CD14-positive monocyte (primary cell): ENCODE measurements around the gene LEKR1. TPM values are rescaled to one million over a fixed set of nuclear protein-coding genes. Genes with fewer than 3 reads are reported as not detected.
A peak's percentile ranks its signal among the peaks of the same experiment; 100 is the strongest.

Experiments used
- DNase-seq, 3 donors: peaks; one replicate each; pipeline ENCODE4 v3.0.0-alpha.2; 2011 to 2022
- H2AFZ ChIP-seq: 2 replicates; pipeline ENCODE4 v1.6.0; 2012; ENCODE audit warnings: mild to moderate bottlenecking, low read depth, low read length, inconsistent platforms; ENCODE audit not compliant: insufficient read depth, poor library complexity, severe bottlenecking
- H3K27ac ChIP-seq, 2 donors: 1 replicate in 1 of 2; 2 replicates in 1 of 2; pipeline ENCODE4 v1.5.1; 2012 to 2013; ENCODE audit warnings: low read length in 2 of 2, control low read depth in 1 of 2, inconsistent platforms in 1 of 2, low read depth in 1 of 2, mild to moderate bottlenecking in 1 of 2
- H3K27me3 ChIP-seq, 2 donors: one replicate each; pipeline versions ENCODE4 v1.6.0 to v1.6.1; 2011 to 2013; ENCODE audit warnings: low read length in 2 of 2; ENCODE audit not compliant: control insufficient read depth in 2 of 2, insufficient read depth in 2 of 2
- H3K36me3 ChIP-seq, 2 donors: replicated peaks in 1 of 2; 1 replicate in 1 of 2; 2 replicates in 1 of 2; pipeline versions ENCODE4 v1.5.1 to v1.6.1; 2012 to 2013; ENCODE audit warnings: low read length in 2 of 2, control low read depth in 1 of 2, inconsistent platforms in 1 of 2, mild to moderate bottlenecking in 1 of 2; ENCODE audit not compliant: insufficient read depth in 2 of 2, control insufficient read depth in 1 of 2
- H3K4me1 ChIP-seq, 2 donors: 1 replicate in 1 of 2; 2 replicates in 1 of 2; pipeline versions ENCODE4 v1.5.1 to v1.6.1; 2012 to 2013; ENCODE audit warnings: low read length in 2 of 2, control low read depth in 1 of 2, inconsistent platforms in 1 of 2, mild to moderate bottlenecking in 1 of 2, moderate library complexity in 1 of 2; ENCODE audit not compliant: insufficient read depth in 2 of 2, control insufficient read depth in 1 of 2
- H3K4me2 ChIP-seq: replicated peaks from 2 replicates; pipeline ENCODE3; 2012; ENCODE audit warnings: low read length, moderate library complexity, mild to moderate bottlenecking; ENCODE audit not compliant: poor library complexity, severe bottlenecking; ENCODE audit errors: extremely low read depth
- H3K4me3 ChIP-seq, 3 experiments: fragments of 200-600 bp in 1 of 3; sonication (generic) in 1 of 3; replicated peaks in 1 of 3; 1 replicate in 2 of 3; 2 replicates in 1 of 3; pipeline ENCODE4 v1.5.1; 2011 to 2013; ENCODE audit warnings: low read length in 3 of 3, mild to moderate bottlenecking in 3 of 3, control low read depth in 2 of 3, low read depth in 2 of 3, inconsistent platforms in 1 of 3, moderate library complexity in 1 of 3
- H3K79me2 ChIP-seq: 2 replicates; pipeline ENCODE4 v1.6.0; 2012; ENCODE audit warnings: mild to moderate bottlenecking, control low read depth, inconsistent platforms, low read length, moderate library complexity; ENCODE audit not compliant: insufficient read depth
- H3K9ac ChIP-seq: 2 replicates; pipeline ENCODE4 v1.6.0; 2017; ENCODE audit warnings: low read length, mild to moderate bottlenecking; ENCODE audit not compliant: insufficient read depth, poor library complexity, severe bottlenecking
- H3K9me3 ChIP-seq, 2 donors: replicated peaks in 1 of 2; 1 replicate in 1 of 2; 2 replicates in 1 of 2; pipeline versions ENCODE4 v1.5.1 to v1.6.1; 2012 to 2013; ENCODE audit warnings: low read length in 2 of 2, control low read depth in 1 of 2; ENCODE audit not compliant: control insufficient read depth in 1 of 2, insufficient read depth in 1 of 2
- H4K20me1 ChIP-seq: 2 replicates; pipeline ENCODE4 v1.6.0; 2012; ENCODE audit warnings: mild to moderate bottlenecking, low read length, control low read depth, moderate library complexity; ENCODE audit not compliant: insufficient read depth
- H3K27ac Mint-ChIP-seq, 7 donors: one replicate each; pipeline ENCODE4 v1.8.0; 2020; ENCODE audit warnings: mild to moderate bottlenecking in 7 of 7, mixed read lengths in 7 of 7, moderate library complexity in 6 of 7, inconsistent platforms in 2 of 7
- H3K27me3 Mint-ChIP-seq, 3 donors: one replicate each; pipeline ENCODE4 v1.8.0; 2021 to 2022; ENCODE audit warnings: low read depth in 3 of 3, mild to moderate bottlenecking in 3 of 3, mixed read lengths in 3 of 3, moderate library complexity in 3 of 3, inconsistent platforms in 1 of 3
- H3K36me3 Mint-ChIP-seq, 2 donors: one replicate each; pipeline ENCODE4 v1.8.0; 2020; ENCODE audit warnings: mixed read lengths in 2 of 2, inconsistent platforms in 1 of 2, mild to moderate bottlenecking in 1 of 2
- H3K4me1 Mint-ChIP-seq: one replicate; pipeline ENCODE4 v1.8.0; 2020; ENCODE audit warnings: mild to moderate bottlenecking, mixed read lengths
- H3K4me3 Mint-ChIP-seq, 2 donors: one replicate each; pipeline ENCODE4 v1.8.0; 2020; ENCODE audit warnings: mild to moderate bottlenecking in 2 of 2, mixed read lengths in 2 of 2, moderate library complexity in 1 of 2
- H3K9me3 Mint-ChIP-seq, 7 donors: one replicate each; pipeline ENCODE4 v1.8.0; 2020 to 2022; ENCODE audit warnings: mixed read lengths in 7 of 7, mild to moderate bottlenecking in 6 of 7, moderate library complexity in 6 of 7, inconsistent platforms in 2 of 7
- CTCF ChIP-seq: fragments of 200-600 bp; IDR thresholded peaks from one replicate; pipeline ENCODE4 v1.8.0; 2022; ENCODE audit warnings: antibody characterized with exemption, mild to moderate bottlenecking
- WGBS: methylation state at CpG from one replicate; pipeline ENCODE4 v1.1.5; 2013; ENCODE audit warnings: missing lambda C conversion rate; ENCODE audit not compliant: insufficient coverage; 5-methylcytosine and 5-hydroxymethylcytosine counted together
- intact Hi-C, 2 donors: fragments of 100-400 bp; cut with micrococcal nuclease; formaldehyde crosslinking; loops; one replicate each; pipeline versions ENCODE4 v1.15.0 to v1.15.1; 2023
- polyA plus RNA-seq, 3 donors: library from polyadenylated mRNA; depleted of rRNA in 1 of 3; unstranded in 2 of 3; stranded (reverse) in 1 of 3; fragments of 300-500 nt in 2 of 3; fragments of >200 nt in 1 of 3; fragmentation: Illumina TruSeq in 2 of 3; gene quantifications; 1 replicate in 2 of 3; 2 replicates in 1 of 3; pipeline ENCODE4 v1.2.3, GENCODE V29; 2012 to 2021

Gene LEKR1
- polyA plus RNA-seq, 3 donors: 0.51 to 0.80 TPM; not detected in 1

GRCh38 chr3:156817646-156818272, 8.4 kb upstream of the LEKR1 start:
- TF ChIP-seq CTCF: no peak
- Histone ChIP-seq H3K27me3 (no peaks in the 10 kb centered on the region), H3K4me1 (peaks cover 17 to 20% of the 10 kb centered on the region in 2 donors), H3K9me3 (no peaks in the 10 kb centered on the region), H3K79me2 (no peaks in the 10 kb centered on the region), H3K4me2 (peak overlapping the region; percentile 59), H3K9ac (peak overlapping the region; percentile 97), H4K20me1 (no peaks in the 10 kb centered on the region), H3K36me3 (no peaks in the 10 kb centered on the region), H2AFZ (peak overlapping the region; percentile 37), H3K27ac (peak overlapping the region in 1 of 2 donors; percentile 94), H3K4me3 (peak overlapping the region; percentile 46 to 78 (median 69))
- H3K36me3 Mint-ChIP-seq: no peaks in the 10 kb centered on the region
- H3K27me3 Mint-ChIP-seq: peaks cover 5 to 14% (median 10%) of the 10 kb centered on the region in 3 donors
- intact Hi-C loops: loop anchor here in 1 of 2 donors (10.0 kb wide), 1 partner anchor 263 kb away; the partner anchor contains the start of gene SSR3
- peak in 2 of 3 donors; percentile 60 to 74 for DNase-seq
- H3K9me3 Mint-ChIP-seq: peaks cover 0 to 2% (median 0%) of the 10 kb centered on the region in 7 donors
- H3K4me1 Mint-ChIP-seq: peaks cover 24% of the 10 kb centered on the region
- 100% methylated on average over 1 of the region's 5 CpGs for WGBS
- H3K27ac Mint-ChIP-seq: peak overlapping the region in 6 of 7 donors; percentile 66 to 91 (median 84)
- H3K4me3 Mint-ChIP-seq: peak overlapping the region; percentile 91 to 97

- WGBS: 100% methylated on average over 1 of the region's 2 CpGs
- no peak overlapping the region for H3K4me3 ChIP-seq
- peaks cover 17 to 20% of the 10 kb centered on the region in 2 donors for H3K4me1 ChIP-seq
- H3K27me3 ChIP-seq: no peaks in the 10 kb centered on the region
- Mint-ChIP-seq H3K27me3 (peaks cover 5 to 14% (median 10%) of the 10 kb centered on the region in 3 donors), H3K27ac (peak overlapping the region in 2 of 7 donors; percentile 32 to 66), H3K4me1 (peaks cover 20% of the 10 kb centered on the region), H3K36me3 (no peaks in the 10 kb centered on the region), H3K9me3 (peaks cover 0 to 2% (median 0%) of the 10 kb centered on the region in 7 donors), H3K4me3 (peak overlapping the region in 1 of 2 donors; percentile 48)
- H3K27ac ChIP-seq: peak overlapping the region in 1 of 2 donors; percentile 94
- no peaks in the 10 kb centered on the region for H3K9me3 ChIP-seq
- no peak for TF ChIP-seq CTCF
- H3K4me2 ChIP-seq: no peak overlapping the region
- no peak overlapping the region for H2AFZ ChIP-seq
- H3K79me2 ChIP-seq: no peaks in the 10 kb centered on the region
- peak in 1 of 3 donors; percentile 14 for DNase-seq
- intact Hi-C loops: loop anchor here in 1 of 2 donors (10.0 kb wide), 1 partner anchor 263 kb away; the partner anchor contains the start of gene SSR3
- no peaks in the 10 kb centered on the region for H4K20me1 ChIP-seq
- no peak overlapping the region for H3K9ac ChIP-seq
- no peaks in the 10 kb centered on the region for H3K36me3 ChIP-seq
These were observed 7.9 kb upstream of the LEKR1 start for GRCh38 chr3:156818273-156818651.
